Brain microvascular endothelial cell (primary cell): ENCODE data around the gene IL34.

Source experiments
- DNase-seq: peaks from one replicate; pipeline ENCODE4 v3.0.0-alpha.2; 2020
- H3K27ac ChIP-seq: fragments of 250-450 bp; sonication (Bioruptor Pico); 2 replicates; pipeline ENCODE4 v1.5.1; 2020; ENCODE audit warnings: mild to moderate bottlenecking, moderate library complexity
- H3K27me3 ChIP-seq: fragments of 250-450 bp; sonication (Bioruptor Pico); replicated peaks from 2 replicates; pipeline ENCODE4 v1.5.1; 2020; ENCODE audit warnings: mild to moderate bottlenecking
- H3K36me3 ChIP-seq: fragments of 250-450 bp; sonication (Bioruptor Pico); replicated peaks from 2 replicates; pipeline ENCODE4 v1.5.1; 2020; ENCODE audit warnings: mild to moderate bottlenecking
- H3K4me3 ChIP-seq: 2 replicates; pipeline ENCODE4 v1.5.1; 2011; ENCODE audit warnings: low read depth, mild to moderate bottlenecking, control low read depth, low read length, moderate library complexity
- in situ Hi-C: cut with HindIII; loops from 2 replicates; pipeline ENCODE4 v1.10.0; 2017; ENCODE audit warnings: low sequenced_read_pairs, low pct_ligation_motif_present
- TF ChIP-seq, protein P1 (sequence below): IDR thresholded peaks from 2 replicates; pipeline ENCODE4 v1.5.1; 2011; ENCODE audit warnings: low read depth, mild to moderate bottlenecking, moderate library complexity, low read length, control low read depth, inconsistent platforms; ENCODE audit errors: missing control alignments

Gene IL34

DNA sequence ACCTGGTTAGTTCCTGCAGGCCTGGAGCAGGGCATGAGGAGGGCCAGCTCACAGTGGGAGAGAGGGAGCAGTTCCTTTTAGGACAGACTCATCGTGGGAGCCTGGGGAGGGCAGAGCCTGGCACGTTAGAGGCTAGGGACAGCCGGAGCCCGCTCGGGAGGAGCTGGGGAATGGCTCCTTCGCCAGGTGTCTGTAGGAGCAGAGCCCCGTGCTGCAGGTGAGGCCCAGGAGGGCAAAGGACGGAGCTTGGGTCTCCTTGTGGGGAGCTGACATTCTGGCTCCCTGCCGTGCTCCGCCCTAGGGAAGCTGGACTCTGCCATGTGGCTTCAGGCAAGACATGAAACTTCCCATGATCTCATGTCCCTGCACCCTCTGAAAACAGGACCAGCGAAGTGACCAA is 58.2 kb downstream of the IL34 start:
- TF ChIP-seq, protein P1, sequence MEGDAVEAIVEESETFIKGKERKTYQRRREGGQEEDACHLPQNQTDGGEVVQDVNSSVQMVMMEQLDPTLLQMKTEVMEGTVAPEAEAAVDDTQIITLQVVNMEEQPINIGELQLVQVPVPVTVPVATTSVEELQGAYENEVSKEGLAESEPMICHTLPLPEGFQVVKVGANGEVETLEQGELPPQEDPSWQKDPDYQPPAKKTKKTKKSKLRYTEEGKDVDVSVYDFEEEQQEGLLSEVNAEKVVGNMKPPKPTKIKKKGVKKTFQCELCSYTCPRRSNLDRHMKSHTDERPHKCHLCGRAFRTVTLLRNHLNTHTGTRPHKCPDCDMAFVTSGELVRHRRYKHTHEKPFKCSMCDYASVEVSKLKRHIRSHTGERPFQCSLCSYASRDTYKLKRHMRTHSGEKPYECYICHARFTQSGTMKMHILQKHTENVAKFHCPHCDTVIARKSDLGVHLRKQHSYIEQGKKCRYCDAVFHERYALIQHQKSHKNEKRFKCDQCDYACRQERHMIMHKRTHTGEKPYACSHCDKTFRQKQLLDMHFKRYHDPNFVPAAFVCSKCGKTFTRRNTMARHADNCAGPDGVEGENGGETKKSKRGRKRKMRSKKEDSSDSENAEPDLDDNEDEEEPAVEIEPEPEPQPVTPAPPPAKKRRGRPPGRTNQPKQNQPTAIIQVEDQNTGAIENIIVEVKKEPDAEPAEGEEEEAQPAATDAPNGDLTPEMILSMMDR = no peak
- H3K36me3 ChIP-seq = no peaks in the 10 kb centered on the region
- in situ Hi-C loops = no loop called here
- no peak overlapping the region for H3K27ac ChIP-seq
- H3K27me3 ChIP-seq = no peaks in the 10 kb centered on the region
- DNase-seq = no peak
- H3K4me3 ChIP-seq = no peak overlapping the region

DNA sequence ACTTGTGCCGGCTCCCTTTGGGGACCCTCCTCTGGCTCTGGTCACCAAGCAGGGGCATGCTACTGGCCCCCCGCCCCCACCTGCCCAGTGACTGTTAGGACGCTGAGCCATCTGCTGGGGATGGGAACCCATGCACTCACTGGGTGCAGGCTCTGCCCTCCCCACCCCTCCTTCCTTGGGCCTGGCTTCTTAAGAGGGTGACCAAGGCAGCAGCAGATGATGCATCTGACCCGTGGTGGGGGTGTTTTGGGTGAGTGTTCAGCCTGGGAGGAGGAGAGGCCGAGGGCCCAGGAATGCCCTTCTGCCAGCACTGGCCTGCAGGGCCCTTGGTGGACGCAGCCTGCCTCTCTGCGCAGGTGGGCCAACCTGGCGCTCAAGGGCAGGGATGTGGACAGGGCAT is 58.7 kb downstream of the IL34 start:
- in situ Hi-C loops = no loop called here
- no peaks in the 10 kb centered on the region for H3K36me3 ChIP-seq
- no peaks in the 10 kb centered on the region for H3K27me3 ChIP-seq
- no peak overlapping the region for H3K27ac ChIP-seq
- DNase-seq = no peak
- H3K4me3 ChIP-seq = no peak overlapping the region
- TF ChIP-seq, protein P1 = no peak

DNA sequence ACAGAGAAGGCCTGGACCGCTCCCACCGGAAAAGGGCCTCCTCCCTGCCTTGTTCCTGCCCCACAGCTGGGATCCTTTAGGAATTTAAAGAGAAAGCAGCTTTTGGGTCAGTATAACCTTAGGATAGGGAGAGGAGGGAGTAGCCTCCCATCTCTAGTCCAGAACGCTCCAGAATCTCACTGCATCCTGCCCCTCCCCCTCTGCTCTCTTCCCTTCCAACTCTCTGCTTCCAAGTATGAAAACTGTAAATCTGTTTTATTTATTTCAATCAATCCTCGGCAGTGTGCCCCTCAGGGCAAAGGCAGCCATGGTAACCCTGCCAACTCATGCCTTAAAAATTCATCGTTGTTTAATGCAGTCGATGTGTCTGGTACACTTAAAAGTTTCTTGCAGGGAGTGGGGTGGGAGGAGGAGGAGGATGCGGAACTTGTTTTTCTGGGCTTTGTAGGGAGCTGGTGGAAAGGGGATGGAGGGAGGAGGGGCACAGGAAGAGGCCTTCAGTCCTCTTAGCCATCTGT is 60.6 kb downstream of the IL34 start:
- no peak overlapping the region for H3K4me3 ChIP-seq
- in situ Hi-C loops = no loop called here
- DNase-seq = peak; percentile 29
- TF ChIP-seq, protein P1 = no peak
- H3K36me3 ChIP-seq = no peaks in the 10 kb centered on the region
- no peak overlapping the region for H3K27ac ChIP-seq
- H3K27me3 ChIP-seq = no peaks in the 10 kb centered on the region

DNA sequence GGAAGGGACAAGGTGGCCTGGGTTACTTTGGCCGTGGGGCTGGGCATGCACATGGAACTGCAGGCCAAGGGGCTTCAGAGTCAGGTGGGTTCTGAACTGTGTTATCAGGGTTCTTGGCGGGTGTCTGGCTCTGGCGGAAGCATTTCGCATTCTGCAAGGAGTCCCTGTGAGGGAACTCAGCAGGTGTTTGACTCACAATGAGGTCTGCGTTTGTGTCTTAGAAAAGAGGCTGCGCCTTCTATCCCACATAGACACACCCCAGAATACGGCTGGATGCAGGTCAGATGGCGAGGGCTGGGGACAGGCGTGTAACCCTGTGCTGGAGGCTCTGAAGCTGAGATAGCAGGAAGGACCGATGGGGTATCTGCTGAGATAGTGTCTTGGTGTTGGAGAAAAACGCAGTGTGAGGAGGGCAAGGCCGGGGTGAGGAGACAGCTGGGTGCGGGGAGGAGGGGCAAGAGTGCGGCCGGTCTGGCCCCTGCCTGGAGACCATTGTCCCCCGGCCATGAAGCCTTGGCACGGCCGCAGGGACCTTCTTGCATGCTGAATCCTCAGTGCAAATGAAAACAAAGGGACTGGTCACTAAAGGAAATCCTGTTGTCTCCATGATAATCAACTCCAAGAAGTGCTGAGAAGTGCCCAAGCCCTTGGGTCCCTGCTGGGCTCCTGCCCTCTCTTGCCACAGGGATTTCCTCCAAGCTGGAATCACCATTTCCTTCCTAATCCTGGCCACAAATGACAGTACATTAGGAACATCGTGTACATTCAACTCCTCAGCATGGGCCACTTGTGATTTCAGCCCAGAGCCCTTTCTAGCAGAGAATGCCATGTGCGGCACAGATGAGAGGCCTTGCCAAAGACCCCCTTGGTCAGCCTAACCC is 62.2 kb downstream of the IL34 start:
- no peak for DNase-seq
- no peak overlapping the region for H3K4me3 ChIP-seq
- TF ChIP-seq, protein P1 = no peak
- no peaks in the 10 kb centered on the region for H3K27me3 ChIP-seq
- H3K36me3 ChIP-seq = no peaks in the 10 kb centered on the region
- no peak overlapping the region for H3K27ac ChIP-seq
- in situ Hi-C loops = no loop called here

DNA sequence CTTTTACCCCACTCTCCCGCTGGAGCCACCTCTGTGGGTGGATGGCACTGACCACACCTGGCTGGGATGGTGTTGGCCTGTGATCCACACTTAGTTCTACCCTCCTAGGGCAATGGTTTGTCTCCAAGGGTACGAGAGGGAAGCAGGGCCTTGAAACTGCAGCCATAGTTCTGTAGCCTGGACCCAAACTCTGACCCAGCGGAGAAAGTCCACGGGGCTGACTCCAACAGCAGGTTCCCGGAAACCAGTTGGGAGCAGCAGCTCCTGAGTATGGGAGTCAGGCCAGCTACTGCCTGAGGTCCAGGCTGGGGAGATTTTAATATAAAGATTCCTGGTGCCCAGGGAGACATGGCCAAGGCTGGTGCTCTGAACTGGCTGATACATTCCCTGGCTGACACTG is 63.1 kb downstream of the IL34 start:
- in situ Hi-C loops = no loop called here
- Histone ChIP-seq H3K4me3 (no peak overlapping the region), H3K27me3 (no peaks in the 10 kb centered on the region), H3K36me3 (no peaks in the 10 kb centered on the region), H3K27ac (no peak overlapping the region)
- DNase-seq = no peak
- TF ChIP-seq, protein P1 = no peak

DNA sequence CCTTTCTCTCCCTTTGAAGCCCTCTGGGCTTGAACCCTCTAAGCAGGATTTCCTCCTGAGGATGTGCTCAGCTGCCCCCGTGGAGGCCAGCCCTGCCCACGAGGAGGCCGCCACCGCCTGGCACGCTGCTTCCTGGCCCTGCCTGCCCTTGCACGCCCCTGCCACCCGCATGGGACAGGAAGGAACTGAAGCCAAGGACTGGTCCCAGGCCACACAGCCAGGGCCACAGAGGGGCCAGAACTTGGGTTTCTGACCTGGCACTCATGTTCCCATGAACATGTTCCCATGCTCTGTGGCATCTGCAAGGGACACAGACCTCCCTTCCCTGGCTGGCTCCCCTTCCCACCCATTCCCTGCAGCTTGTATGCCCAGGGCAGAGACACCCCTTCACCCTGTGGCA is 63.6 kb downstream of the IL34 start:
- TF ChIP-seq, protein P1 = no peak
- Histone ChIP-seq H3K36me3 (no peaks in the 10 kb centered on the region), H3K4me3 (no peak overlapping the region), H3K27ac (no peak overlapping the region), H3K27me3 (no peaks in the 10 kb centered on the region)
- no peak for DNase-seq
- in situ Hi-C loops = no loop called here
